Activated naive CD4-positive, alpha-beta T cell treated with anti-CD3 and anti-CD28 coated beads, Interleukin-2, amount 50 U/mL, for 24 hours (primary cell): ENCODE results near the gene FARS2.
"Not testable (repeated sequence)": the region's sequence is repeated elsewhere in the genome, so short reads cannot be mapped to it uniquely, and the experiment has no call there.

Experiments used
- H3K27ac Mint-ChIP-seq: one replicate; pipeline ENCODE4 v1.8.0; 2021; ENCODE audit warnings: mild to moderate bottlenecking, mixed read lengths
- H3K27me3 Mint-ChIP-seq: one replicate; pipeline ENCODE4 v1.8.0; 2021; ENCODE audit warnings: mixed read lengths
- H3K36me3 Mint-ChIP-seq: one replicate; pipeline ENCODE4 v1.8.0; 2021; ENCODE audit warnings: mixed read lengths
- H3K4me1 Mint-ChIP-seq: one replicate; pipeline ENCODE4 v1.8.0; 2021; ENCODE audit warnings: mixed read lengths
- H3K4me3 Mint-ChIP-seq: one replicate; pipeline ENCODE4 v1.8.0; 2021; ENCODE audit warnings: mild to moderate bottlenecking, mixed read lengths
- H3K9me3 Mint-ChIP-seq: one replicate; pipeline ENCODE4 v1.8.0; 2021; ENCODE audit warnings: mixed read lengths

The FARS2 gene

DNA sequence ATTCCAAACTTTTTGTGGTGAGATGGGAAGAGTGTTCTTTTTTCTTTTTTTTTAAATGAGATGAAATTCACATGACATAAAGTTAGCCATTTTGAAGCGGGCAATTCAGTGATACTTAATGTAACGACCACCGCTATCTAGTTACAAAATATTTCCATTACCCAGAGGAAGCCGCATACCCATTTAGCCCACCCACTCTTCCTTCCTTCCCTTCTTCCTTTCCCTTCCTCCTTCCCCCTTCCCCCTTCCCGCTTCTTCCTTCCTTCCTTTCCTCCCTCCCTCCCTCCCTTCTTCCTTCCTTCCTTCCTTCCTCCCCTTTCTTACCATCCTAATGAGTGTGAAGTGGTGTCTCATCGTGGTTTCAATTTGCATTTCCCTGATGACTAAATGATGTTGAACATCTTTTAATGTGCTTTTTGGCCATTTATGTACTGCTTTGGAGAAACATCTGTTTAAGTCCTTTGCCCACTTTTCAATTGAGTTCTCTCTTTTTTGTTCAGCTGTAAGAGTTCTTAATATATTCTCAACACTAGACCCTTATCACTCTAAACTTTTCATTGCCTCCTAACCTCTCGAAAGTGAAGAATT lies 371.1 kb downstream of the FARS2 start:
- Mint-ChIP-seq H3K27me3 (no peaks in the 10 kb centered on the region), H3K27ac (peak overlapping the region; percentile 60), H3K36me3 (peaks cover 15% of the 10 kb centered on the region), H3K4me1 (peaks cover 33% of the 10 kb centered on the region), H3K9me3 (no peaks in the 10 kb centered on the region), H3K4me3 (no peak overlapping the region)

DNA sequence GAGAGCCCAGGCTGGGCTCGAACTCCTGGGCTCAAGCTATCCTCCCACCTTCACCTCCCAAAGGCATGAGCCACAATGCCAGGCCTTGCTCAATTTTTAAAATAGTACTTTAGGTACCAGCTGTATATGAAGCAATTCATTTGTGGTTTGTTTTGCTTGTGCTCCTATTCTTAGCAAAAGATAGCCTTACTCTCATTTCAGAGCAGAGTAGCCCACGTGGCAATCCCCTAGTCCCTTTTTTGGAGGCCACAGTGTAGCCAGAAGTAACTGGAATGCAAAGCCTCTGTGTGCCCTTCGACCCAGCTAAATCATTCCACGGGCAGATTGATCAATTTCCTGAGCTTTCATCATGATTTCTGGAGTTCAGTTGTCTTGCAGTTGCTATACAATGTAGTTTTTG lies 373.2 kb downstream of the FARS2 start:
- Mint-ChIP-seq H3K4me1 (peaks cover 16% of the 10 kb centered on the region), H3K36me3 (peaks cover 16% of the 10 kb centered on the region), H3K4me3 (no peak overlapping the region), H3K9me3 (no peaks in the 10 kb centered on the region), H3K27ac (no peak overlapping the region), H3K27me3 (no peaks in the 10 kb centered on the region)

DNA sequence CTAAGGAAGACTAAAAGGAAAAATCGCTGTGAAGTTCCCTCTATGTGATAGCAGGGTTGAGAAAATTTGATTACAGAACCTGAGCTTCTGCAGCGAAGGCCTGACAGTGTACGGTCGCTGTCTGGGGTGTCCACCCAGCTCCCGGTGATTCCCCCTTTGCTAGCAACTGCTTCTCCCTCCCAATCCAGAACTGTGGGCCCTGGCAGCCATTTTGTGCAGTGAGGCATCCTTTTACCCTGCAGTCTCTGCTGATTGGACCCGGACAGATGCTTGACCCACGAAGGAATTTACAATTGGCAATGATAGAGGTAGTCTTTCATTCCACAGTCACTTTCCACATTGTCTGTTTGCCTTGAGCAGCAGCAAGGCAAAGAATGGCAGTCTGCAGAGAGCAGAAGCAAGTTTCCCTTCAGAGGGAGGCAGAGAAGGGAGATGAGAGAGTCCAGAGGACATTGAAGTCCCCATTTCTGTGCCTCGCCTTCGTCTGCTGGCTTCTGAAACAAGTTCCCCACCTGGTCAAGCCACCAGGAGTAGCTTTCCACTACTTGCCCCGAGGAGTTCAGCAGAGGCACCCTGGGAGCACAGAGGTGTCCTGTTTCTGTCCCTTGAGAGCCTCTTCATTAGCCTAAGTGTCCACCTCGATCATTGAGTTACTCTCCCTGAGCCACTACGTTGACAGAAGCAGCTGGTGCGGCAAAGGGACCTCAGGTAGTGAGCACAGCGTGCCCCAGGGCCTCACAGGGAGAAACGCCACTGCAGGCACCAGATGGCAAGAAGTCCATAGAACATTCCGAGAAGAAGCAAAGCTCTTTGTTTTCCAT lies 375.1 kb downstream of the FARS2 start:
- Mint-ChIP-seq H3K4me1 (peaks cover 6% of the 10 kb centered on the region), H3K4me3 (no peak overlapping the region), H3K9me3 (no peaks in the 10 kb centered on the region), H3K36me3 (peaks cover 20% of the 10 kb centered on the region), H3K27me3 (no peaks in the 10 kb centered on the region), H3K27ac (no peak overlapping the region)

DNA sequence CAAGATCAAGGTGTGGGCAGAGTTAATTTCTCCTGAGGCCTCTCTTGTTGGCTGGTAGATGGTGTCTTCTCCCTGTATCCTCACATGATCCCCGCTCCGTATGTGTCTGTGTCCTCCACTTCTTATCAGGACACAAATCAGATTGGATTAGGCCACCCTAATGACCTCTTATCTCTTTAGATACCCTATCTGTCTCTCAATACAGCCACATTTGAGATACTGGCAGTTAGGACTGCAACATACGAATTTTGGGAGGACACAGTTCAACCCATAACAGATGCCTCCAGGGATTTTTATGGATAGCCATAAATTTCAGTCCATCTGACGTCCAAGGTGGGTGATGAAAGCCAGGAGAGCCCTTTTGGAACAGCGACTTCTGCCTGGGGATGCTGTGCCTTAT lies 376.4 kb downstream of the FARS2 start:
- Mint-ChIP-seq H3K36me3 (peaks cover 18% of the 10 kb centered on the region), H3K4me1 (peaks cover 3% of the 10 kb centered on the region), H3K9me3 (no peaks in the 10 kb centered on the region), H3K27ac (no peak overlapping the region), H3K27me3 (no peaks in the 10 kb centered on the region), H3K4me3 (no peak overlapping the region)

DNA sequence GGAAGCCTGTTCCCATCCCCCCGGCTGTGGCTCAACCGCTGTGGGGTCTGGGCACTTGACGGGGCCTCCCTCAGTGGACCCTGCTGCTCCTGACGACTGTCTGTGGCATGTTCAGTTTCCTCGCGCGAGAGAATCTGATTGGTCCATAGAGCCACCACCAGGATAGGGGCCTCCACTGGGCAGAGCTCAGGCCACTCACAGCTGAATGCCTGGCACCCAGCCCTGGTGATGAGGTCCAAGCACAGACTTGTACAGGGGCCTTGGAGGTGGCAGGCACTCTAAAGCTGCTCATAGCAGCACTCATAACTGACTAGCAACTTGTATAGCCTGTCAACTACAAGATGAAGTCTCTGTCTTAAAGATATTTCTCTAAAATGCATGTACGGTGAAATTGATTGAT lies 377.4 kb downstream of the FARS2 start:
- Mint-ChIP-seq H3K9me3 (no peaks in the 10 kb centered on the region), H3K27ac (no peak overlapping the region), H3K36me3 (peaks cover 15% of the 10 kb centered on the region), H3K27me3 (no peaks in the 10 kb centered on the region), H3K4me3 (no peak overlapping the region), H3K4me1 (no peaks in the 10 kb centered on the region)

DNA sequence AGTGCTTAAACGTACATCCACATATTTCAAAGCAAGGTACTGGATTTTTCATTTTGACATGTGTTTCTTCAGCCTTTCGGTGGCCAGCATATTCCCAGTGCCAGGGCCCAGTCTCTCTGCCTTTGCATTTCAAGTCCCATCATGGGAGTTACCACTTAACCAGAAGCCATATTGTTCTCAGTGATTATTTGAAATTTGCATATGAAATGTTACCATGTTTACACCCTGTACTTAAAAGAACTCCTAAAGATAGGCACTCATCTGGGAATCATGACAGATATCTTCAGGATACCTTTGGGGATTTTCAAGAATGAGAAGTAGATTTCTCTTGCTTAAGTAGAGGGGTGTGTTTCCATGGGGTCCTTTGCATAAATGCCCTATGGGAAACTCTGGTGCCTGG lies 377.9 kb downstream of the FARS2 start:
- H3K36me3 Mint-ChIP-seq = peaks cover 16% of the 10 kb centered on the region
- no peak overlapping the region for H3K4me3 Mint-ChIP-seq
- H3K4me1 Mint-ChIP-seq = no peaks in the 10 kb centered on the region
- no peak overlapping the region for H3K27ac Mint-ChIP-seq
- no peaks in the 10 kb centered on the region for H3K9me3 Mint-ChIP-seq
- no peaks in the 10 kb centered on the region for H3K27me3 Mint-ChIP-seq

DNA sequence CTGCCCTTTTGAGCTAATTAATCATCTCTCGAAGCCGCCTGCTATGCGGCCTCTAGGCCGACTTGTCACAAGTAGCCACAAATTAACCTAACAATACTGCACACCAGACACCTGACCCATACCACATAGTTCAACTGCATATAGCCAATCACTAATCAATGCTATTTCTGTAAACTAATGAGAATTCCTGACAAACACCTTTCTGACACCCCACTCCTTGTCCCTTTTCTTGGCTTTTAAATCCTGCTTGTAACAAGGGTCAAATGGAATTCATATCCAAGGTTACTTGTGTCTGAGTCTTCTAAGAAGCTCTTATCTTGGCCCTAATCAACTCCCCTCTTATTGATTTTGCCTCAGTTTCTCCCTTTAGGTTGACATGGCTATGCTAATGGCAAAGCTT lies 379.3 kb downstream of the FARS2 start:
- no peak overlapping the region for H3K27ac Mint-ChIP-seq
- H3K4me1 Mint-ChIP-seq = no peaks in the 10 kb centered on the region
- H3K36me3 Mint-ChIP-seq = peaks cover 17% of the 10 kb centered on the region
- no peaks in the 10 kb centered on the region for H3K27me3 Mint-ChIP-seq
- no peak overlapping the region for H3K4me3 Mint-ChIP-seq
- H3K9me3 Mint-ChIP-seq = no peaks in the 10 kb centered on the region

DNA sequence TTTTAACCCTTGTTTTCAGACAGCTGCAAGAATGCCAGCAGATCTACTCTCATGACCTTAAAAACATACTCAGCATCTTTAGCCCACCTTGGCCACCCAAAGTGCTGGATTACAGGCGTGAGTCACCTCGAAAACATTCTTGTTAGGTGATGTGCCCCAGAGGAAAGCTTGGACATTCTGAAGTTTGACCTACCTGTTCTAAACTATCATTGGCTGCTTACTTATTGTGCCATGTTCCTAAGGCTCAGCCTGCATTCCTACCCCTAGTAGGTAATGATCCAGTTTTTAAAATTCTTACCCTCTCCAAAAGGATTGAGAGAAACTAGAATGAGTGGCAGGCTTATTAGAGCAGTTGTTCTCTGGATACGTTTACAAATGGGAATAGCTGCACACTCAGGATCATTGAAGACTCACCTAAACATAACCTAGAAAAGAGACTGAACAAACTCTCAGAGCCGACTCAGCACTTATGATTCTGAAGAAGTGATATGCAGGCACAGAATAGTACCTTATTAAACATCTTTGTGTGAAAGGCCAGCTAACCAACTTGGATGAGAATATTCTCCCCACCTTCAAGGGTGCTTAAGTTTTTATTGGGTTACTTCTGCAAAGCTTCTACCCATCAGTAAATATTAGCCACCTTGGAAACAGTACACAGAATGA lies 383.3 kb downstream of the FARS2 start:
- Mint-ChIP-seq H3K4me1 (no peaks in the 10 kb centered on the region), H3K36me3 (peaks cover 15% of the 10 kb centered on the region), H3K27ac (no peak overlapping the region), H3K4me3 (no peak overlapping the region), H3K27me3 (no peaks in the 10 kb centered on the region), H3K9me3 (no peaks in the 10 kb centered on the region)

DNA sequence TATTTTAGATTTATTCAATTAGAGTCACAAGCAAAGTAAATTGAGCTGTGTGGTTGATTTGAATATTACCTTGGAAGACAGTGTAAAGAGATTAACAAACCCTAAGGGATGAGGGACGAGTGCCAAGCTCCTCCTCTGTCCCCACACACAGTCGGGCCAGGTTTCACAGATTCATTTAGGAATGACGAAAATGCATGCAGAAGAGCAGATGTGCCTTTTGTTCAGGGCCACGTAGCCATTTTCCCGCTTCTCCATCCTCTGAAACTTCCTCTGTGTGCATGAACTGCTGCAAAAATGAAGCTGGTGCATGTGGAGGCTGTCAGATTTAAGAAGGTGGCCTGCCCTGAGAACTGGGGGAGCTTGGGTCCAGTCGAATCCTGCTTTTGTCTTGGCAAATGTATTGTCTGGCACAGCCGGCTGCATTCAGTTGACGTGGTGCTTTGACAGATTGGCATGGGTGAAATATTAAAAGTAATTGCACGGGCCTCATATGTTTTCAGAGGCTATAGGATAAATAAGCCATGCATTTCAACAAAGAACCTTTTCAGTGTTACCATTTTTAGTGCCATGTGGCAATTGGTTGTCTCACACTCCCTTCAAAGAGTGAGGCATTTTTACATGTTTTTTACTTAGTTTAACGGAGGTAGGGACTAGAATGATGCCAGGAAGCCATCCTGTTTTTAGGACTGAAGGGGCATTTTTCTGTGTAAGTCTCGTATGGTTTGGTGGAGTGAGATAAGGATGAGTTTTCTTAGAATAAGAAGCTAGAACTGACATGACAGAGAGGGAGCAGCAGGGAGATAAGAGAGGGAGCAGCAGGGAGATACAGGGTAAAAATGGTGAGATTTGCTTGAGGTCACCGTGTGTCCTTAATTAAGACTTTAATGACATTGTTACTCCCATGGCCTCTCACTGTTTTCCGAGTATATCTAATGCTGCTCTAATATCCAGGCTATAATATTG lies 384.3 kb downstream of the FARS2 start:
- H3K36me3 Mint-ChIP-seq = peaks cover 10% of the 10 kb centered on the region

DNA sequence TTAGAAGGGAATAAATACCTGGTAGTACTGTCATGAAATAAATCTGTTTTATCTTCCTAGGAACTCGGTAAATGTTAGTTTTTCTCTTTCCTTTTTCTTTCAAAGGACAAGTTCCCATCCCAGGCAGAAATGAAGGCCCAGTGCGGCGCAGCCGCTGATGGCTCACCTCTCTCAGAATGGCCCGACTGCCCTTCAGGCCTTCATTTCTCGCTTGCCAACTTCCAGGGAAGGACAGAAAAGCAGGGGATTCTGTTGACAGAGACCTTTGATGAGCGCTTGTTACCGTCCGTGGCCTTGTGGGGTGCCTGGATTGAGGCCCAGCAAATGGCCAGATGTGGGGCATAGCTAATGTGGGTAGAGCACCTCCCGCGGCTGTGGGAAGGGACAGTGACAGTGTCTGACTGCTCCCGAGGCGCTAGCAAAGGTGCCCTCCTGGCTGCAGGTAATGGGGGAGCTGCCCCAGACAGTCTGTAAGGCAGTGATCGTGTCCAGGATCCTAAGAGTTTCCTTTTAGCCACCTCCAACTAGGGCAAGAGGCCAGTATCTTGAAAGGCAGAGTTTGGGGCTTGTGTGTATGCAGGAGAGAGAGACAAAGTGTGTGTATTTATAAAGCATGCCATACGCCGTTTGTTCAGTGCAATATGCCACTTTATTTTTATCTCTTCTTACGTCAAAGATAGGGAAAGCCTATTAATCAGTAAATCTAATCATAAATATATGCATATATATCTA lies 391.3 kb downstream of the FARS2 start:
- Mint-ChIP-seq H3K4me3 (no peak overlapping the region), H3K27me3 (no peaks in the 10 kb centered on the region), H3K27ac (no peak overlapping the region), H3K4me1 (peaks cover 3% of the 10 kb centered on the region), H3K9me3 (peaks cover 4% of the 10 kb centered on the region), H3K36me3 (peaks cover 16% of the 10 kb centered on the region)

More for the DNA sequence above, 384.3 kb downstream of the FARS2 start:
- Mint-ChIP-seq H3K27me3 (no peaks in the 10 kb centered on the region), H3K4me1 (no peaks in the 10 kb centered on the region), H3K9me3 (no peaks in the 10 kb centered on the region), H3K4me3 (no peak overlapping the region), H3K27ac (no peak overlapping the region)

DNA sequence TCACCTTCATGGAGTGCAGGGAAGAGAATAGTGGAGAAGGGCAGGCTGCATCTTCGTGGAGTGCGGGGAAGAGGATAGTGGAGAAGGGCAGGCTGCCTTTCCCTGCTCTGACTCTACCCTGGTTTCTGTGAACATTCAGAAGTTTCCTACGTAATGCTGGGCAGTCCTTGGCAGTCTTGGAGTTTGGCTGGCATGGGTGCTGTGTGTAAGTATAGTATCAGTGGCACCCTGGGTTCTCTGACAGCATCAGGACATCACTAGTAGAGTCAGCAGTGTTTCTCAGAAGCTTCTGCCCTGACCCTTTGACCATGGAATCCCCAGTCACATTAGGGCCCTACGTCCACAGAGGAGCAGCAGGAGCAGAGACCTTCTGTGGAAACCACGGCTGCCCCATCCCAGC lies 392.5 kb downstream of the FARS2 start:
- Mint-ChIP-seq H3K4me1 (peaks cover 4% of the 10 kb centered on the region), H3K27ac (no peak overlapping the region), H3K36me3 (peaks cover 18% of the 10 kb centered on the region), H3K4me3 (no peak overlapping the region), H3K9me3 (peaks cover 4% of the 10 kb centered on the region), H3K27me3 (no peaks in the 10 kb centered on the region)

DNA sequence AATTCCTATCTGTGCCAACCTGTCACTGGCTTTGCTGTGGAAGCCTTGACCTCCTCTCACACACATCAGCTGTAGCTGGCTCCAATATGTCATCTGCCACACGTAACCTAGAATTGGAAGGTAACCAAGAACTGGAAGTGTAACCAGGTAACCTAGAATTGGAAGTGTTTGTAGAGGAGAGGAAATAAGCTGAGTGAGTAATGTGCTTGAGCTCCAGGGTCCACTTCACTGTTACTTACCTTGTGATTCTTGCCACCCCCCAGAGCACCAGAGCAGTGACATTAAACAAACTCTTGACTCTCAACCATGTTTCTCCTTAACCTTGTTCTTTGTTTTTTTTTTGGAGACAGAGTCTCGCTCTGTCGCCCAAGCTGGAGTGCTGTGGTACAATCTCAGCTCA lies 394.9 kb downstream of the FARS2 start:
- Mint-ChIP-seq H3K27me3 (no peaks in the 10 kb centered on the region), H3K9me3 (peaks cover 4% of the 10 kb centered on the region), H3K27ac (no peak overlapping the region), H3K4me1 (peaks cover 7% of the 10 kb centered on the region), H3K4me3 (no peak overlapping the region), H3K36me3 (peaks cover 20% of the 10 kb centered on the region)

DNA sequence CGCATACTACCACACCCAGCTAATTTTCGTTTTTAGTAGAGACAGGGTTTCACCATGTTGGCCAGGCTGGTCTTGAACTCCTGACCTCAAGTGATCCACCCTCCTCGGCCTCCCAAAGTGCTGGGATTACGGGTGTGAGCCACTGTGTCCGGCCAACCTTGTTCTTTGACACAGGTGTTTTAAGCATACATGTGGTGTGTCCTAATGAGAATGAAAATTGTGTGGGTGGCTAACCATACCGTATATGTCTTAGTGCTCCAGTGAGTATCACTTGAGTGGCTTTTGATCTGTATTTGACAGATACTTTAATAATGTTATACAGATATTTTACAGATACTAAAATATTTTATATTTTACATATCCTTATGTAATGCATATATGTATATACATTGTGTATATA lies 395.4 kb downstream of the FARS2 start:
- not testable (repeated sequence) for H3K9me3 Mint-ChIP-seq, H3K4me3 Mint-ChIP-seq, H3K27me3 Mint-ChIP-seq, H3K27ac Mint-ChIP-seq
- peaks cover 22% of the 10 kb centered on the region for H3K36me3 Mint-ChIP-seq
- H3K4me1 Mint-ChIP-seq = peaks cover 12% of the 10 kb centered on the region

DNA sequence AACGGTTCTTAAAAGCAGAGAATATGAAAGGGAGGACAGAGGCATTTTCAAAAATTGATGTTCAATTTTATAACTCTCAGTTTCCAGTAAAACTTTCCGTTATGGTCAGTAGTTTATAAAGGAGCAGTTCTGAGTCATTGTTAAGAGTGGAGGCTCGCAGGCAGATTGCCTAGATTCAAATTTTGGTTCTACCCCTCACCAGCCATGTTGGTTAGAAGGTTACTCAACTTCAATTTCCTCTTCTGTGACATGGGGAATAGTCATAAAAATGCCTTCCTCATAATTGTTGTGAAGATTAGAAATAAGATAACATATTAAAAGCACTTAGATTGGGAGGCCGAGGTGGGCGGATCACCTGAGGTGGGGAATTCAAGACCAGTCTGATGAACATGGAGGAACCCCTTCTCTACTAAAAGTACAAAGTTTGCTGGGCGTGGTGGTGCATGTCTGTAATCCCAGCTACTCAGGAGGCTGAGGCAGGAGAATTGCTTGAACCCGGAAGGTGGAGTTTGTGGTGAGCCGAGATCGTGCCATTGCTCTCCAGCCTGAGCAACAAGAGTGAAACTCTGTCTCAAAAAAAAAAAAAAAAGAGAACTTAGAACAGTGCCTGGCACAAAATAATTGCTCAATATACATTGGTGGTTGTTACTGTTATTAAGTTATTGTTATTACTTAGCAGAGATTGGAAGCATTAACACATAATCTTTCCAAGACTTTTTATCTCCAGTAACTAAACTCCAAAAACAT lies 396.5 kb downstream of the FARS2 start:
- Mint-ChIP-seq H3K9me3 (peaks cover 4% of the 10 kb centered on the region), H3K4me3 (no peak overlapping the region), H3K4me1 (peaks cover 16% of the 10 kb centered on the region), H3K27ac (no peak overlapping the region), H3K36me3 (peaks cover 22% of the 10 kb centered on the region), H3K27me3 (no peaks in the 10 kb centered on the region)
